HCT116 (cell line): Measurements from ENCODE around the gene ZNF384. TPM values are rescaled to one million over a fixed set of nuclear protein-coding genes. Genes with fewer than 3 reads are reported as not detected.

Source experiments
- ATAC-seq: fragments of 200-7000 bp; cut with Tn5 transposase; 2 replicates; pipeline ENCODE4 v1.9.1; 2020; ENCODE audit warnings: mild to moderate bottlenecking, moderate library complexity
- BruUV-seq: library from RNA; stranded (reverse); fragments of 400-500 nt; replicated peaks from 2 replicates; lab custom pipeline; 2021; lab: Mats Ljungman, UMichigan
- CTCF ChIA-PET: fragments of 300-600 bp; sonication (Branson Sonifier 250); formaldehyde crosslinking; loops from one replicate; lab custom pipeline; 2021; ENCODE audit warnings: antibody characterized with exemption; lab: Charles Lee
- POLR2A ChIA-PET: fragments of 300-600, 350-600 bp; sonication (Branson Sonifier 250); formaldehyde crosslinking; loops from one replicate; lab custom pipeline; 2021; ENCODE audit warnings: antibody characterized with exemption; lab: Charles Lee
- RAD21 ChIA-PET, 2 experiments: fragments of 300-600 bp; sonication (Branson Sonifier 250); formaldehyde crosslinking; loops; one replicate each; lab custom pipeline; 2023; ENCODE audit warnings: low total read pairs in 2 of 2; ENCODE audit not compliant: uncharacterized antibody in 2 of 2, unreplicated experiment in 2 of 2, low non-redundant PET in 1 of 2; lab: Charles Lee
- DNase-seq: peaks from one replicate; pipeline ENCODE4 v3.0.0-alpha.2; 2010; ENCODE audit warnings: low read depth, low spot score
- H2AFZ ChIP-seq: fragments of 200-600 bp; shearing (Covaris generic), sonication (generic); 2 replicates; pipeline ENCODE4 v1.6.1; 2017; ENCODE audit warnings: low read depth, mixed run types, mixed read lengths, antibody characterized with exemption, low read length; ENCODE audit not compliant: poor library complexity, severe bottlenecking
- H3K27ac ChIP-seq: 2 replicates; pipeline ENCODE4 v1.5.1; 2012; ENCODE audit warnings: low read depth, low read length
- H3K27me3 ChIP-seq: fragments of 200-600 bp; sonication (generic); 2 replicates; pipeline ENCODE4 v1.6.1; 2016; ENCODE audit warnings: mixed run types, low read length, mixed read lengths; ENCODE audit not compliant: insufficient read depth
- H3K36me3 ChIP-seq, 2 experiments: fragments of 200-500 bp in 1 of 2; fragments of 200-600 bp in 1 of 2; sonication (Bioruptor generic) in 1 of 2; sonication (generic) in 1 of 2; 2 replicates each; pipeline versions ENCODE4 v1.5.1 to v1.6.1; 2014 to 2016; ENCODE audit warnings: low read length in 2 of 2, inconsistent platforms in 1 of 2, mixed read lengths in 1 of 2, mixed run types in 1 of 2; ENCODE audit not compliant: insufficient read depth in 2 of 2, control insufficient read depth in 1 of 2
- H3K4me1 ChIP-seq, 2 experiments: fragments of 200-600 bp in 1 of 2; sonication (generic) in 1 of 2; 2 replicates each; pipeline versions ENCODE4 v1.5.1 to v1.6.1; 2012 to 2017; ENCODE audit warnings: low read length in 2 of 2, inconsistent platforms in 1 of 2, mild to moderate bottlenecking in 1 of 2, mixed read lengths in 1 of 2, mixed run types in 1 of 2, moderate library complexity in 1 of 2; ENCODE audit not compliant: insufficient read depth in 2 of 2, control insufficient read depth in 1 of 2
- H3K4me2 ChIP-seq: fragments of 200-600 bp; sonication (generic); 2 replicates; pipeline ENCODE4 v1.6.1; 2017; ENCODE audit warnings: mixed run types, low read length, mixed read lengths
- H3K4me3 ChIP-seq, 2 experiments: fragments of 200-600 bp in 1 of 2; sonication (generic) in 1 of 2; replicated peaks in 1 of 2; 2 replicates each; pipeline ENCODE4 v1.5.1; 2011 to 2016; ENCODE audit warnings: low read length in 2 of 2, control low read depth in 1 of 2, low read depth in 1 of 2, mild to moderate bottlenecking in 1 of 2, mixed read lengths in 1 of 2, mixed run types in 1 of 2
- H3K79me2 ChIP-seq: fragments of 200-600 bp; sonication (generic); 2 replicates; pipeline ENCODE4 v1.6.1; 2017; ENCODE audit warnings: mild to moderate bottlenecking, mixed run types, low read length, moderate library complexity, mixed read lengths; ENCODE audit not compliant: insufficient read depth
- H3K9ac ChIP-seq: fragments of 200-600 bp; sonication (generic); 2 replicates; pipeline ENCODE4 v1.6.1; 2016; ENCODE audit warnings: low read length, mixed read lengths
- H3K9me2 ChIP-seq: fragments of 200-600 bp; sonication (generic), shearing (Covaris generic); 2 replicates; pipeline ENCODE4 v1.6.1; 2017; ENCODE audit warnings: mixed run types, mild to moderate bottlenecking, moderate library complexity; ENCODE audit not compliant: insufficient read depth
- H3K9me3 ChIP-seq, 2 experiments: fragments of 200-500 bp in 1 of 2; fragments of 200-600 bp in 1 of 2; sonication (Bioruptor generic) in 1 of 2; sonication (generic) in 1 of 2; 2 replicates each; pipeline ENCODE4 v1.6.1; 2014 to 2017; ENCODE audit warnings: low read length in 2 of 2, mixed read lengths in 2 of 2, inconsistent platforms in 1 of 2, low read depth in 1 of 2, mild to moderate bottlenecking in 1 of 2, mixed run types in 1 of 2, moderate library complexity in 1 of 2; ENCODE audit not compliant: control insufficient read depth in 1 of 2, insufficient read depth in 1 of 2
- H4K20me1 ChIP-seq: fragments of 200-600 bp; sonication (generic), shearing (Covaris generic); 2 replicates; pipeline ENCODE4 v1.6.1; 2017; ENCODE audit warnings: mixed run types, mild to moderate bottlenecking, moderate library complexity; ENCODE audit not compliant: insufficient read depth
- CTCF ChIP-seq, 3 experiments: fragments of 200-600 bp in 1 of 3; sonication (generic) in 1 of 3; IDR thresholded peaks in 2 of 3; conservative IDR thresholded peaks in 1 of 3; 2 replicates each; pipeline ENCODE4 v1.5.1; 2012 to 2017; ENCODE audit warnings: low read depth in 2 of 3, low read length in 2 of 3, antibody characterized with exemption in 1 of 3, borderline replicate concordance in 1 of 3, control low read depth in 1 of 3, mild to moderate bottlenecking in 1 of 3, mixed read lengths in 1 of 3, mixed run types in 1 of 3, moderate library complexity in 1 of 3; ENCODE audit not compliant: insufficient read depth in 1 of 3
- ELF1 ChIP-seq: IDR thresholded peaks from 2 replicates; pipeline ENCODE4 v1.6.1; 2012; ENCODE audit warnings: low read depth, borderline replicate concordance
- RAD21 ChIP-seq: IDR thresholded peaks from 2 replicates; pipeline ENCODE4 v1.6.1; 2012; ENCODE audit warnings: low read depth, mild to moderate bottlenecking
- intact Hi-C: fragments of 100-400 bp; cut with micrococcal nuclease; formaldehyde crosslinking; loops from 2 replicates; pipeline ENCODE4 v1.10.0; 2022
- total RNA-seq: library from RNA; stranded (reverse); gene quantifications from one replicate; pipeline ENCODE4 v1.2.1, GENCODE V29; 2021; ENCODE audit not compliant: unreplicated experiment

Gene ZNF384
- total RNA-seq, 1 experiment from 2014 or later, result 73.4 TPM

GRCh38 chr12:6697584-6698351 is 8.6 kb upstream of the ZNF384 start:
- Histone ChIP-seq H4K20me1 (no peaks in the 10 kb centered on the region), H3K9me2 (no peaks in the 10 kb centered on the region), H2AFZ (no peak overlapping the region), H3K9me3 (no peaks in the 10 kb centered on the region), H3K4me1 (peaks cover 0 to 6% of the 10 kb centered on the region in 2 experiments; a peak in 1 of 4 replicates), H3K79me2 (no peaks in the 10 kb centered on the region), H3K9ac (no peak overlapping the region), H3K27ac (no peak overlapping the region), H3K4me2 (no peak overlapping the region), H3K4me3 (no peak overlapping the region), H3K36me3 (no peaks in the 10 kb centered on the region), H3K27me3 (no peaks in the 10 kb centered on the region)
- ChIA-PET POLR2A (interaction anchor here (0.6 to 2.0 kb wide), 3 partner anchors 8 to 169 kb away, joined by 3 to 7 read pairs (median 3); partner anchors contain the start of gene ZNF384), RAD21 (interaction anchor here in 1 of 2 experiments (1.1 kb wide), 1 partner anchor 8 kb away, joined by 3 read pairs; the partner anchor contains the start of gene ZNF384), CTCF (interaction anchor here (0.6 to 1.7 kb wide), 6 partner anchors 8 to 160 kb away, joined by 3 to 6 read pairs (median 3); partner anchors contain the start of gene ZNF384)
- ATAC-seq (peak; percentile 93), DNase-seq (peak; percentile 45)
- BruUV-seq, result no TSS peak
- peak; percentile 88 for TF ChIP-seq RAD21
- peak; percentile 71 to 78 (median 74) for TF ChIP-seq CTCF (IDR thresholded peaks at IDR 0.05 in 2 of 3, conservative IDR thresholded peaks at IDR 0.05 in 1 of 3; ENCODE audit: borderline replicate concordance in 1 of 3, insufficient read depth in 1 of 3, low read depth in 2 of 3, low read length in 2 of 3)
- TF ChIP-seq ELF1, result no peak
- intact Hi-C loops, result loop anchor here (2.0 kb wide), 1 partner anchor 127 kb away; no protein-coding TSS in a partner anchor
